MM.1S (cell line): Measurements from ENCODE around the gene TYK2.
A peak's percentile ranks its signal among the peaks of the same experiment; 100 is the strongest.

Experiments
- DNase-seq: peaks from one replicate; pipeline ENCODE4 v3.0.0-alpha.2; 2015
- H2AFZ ChIP-seq: fragments of 300-600 bp; sonication (generic); 2 replicates; pipeline ENCODE4 v1.6.0; 2016; ENCODE audit warnings: antibody characterized with exemption, low read length
- H3F3A ChIP-seq: fragments of 300-600 bp; sonication (generic); 2 replicates; pipeline ENCODE4 v1.6.1; 2016; ENCODE audit warnings: mild to moderate bottlenecking, antibody characterized with exemption, low read length, moderate library complexity, mixed read lengths; ENCODE audit not compliant: insufficient read depth
- H3K27ac ChIP-seq: fragments of 300-600 bp; sonication (generic); 2 replicates; pipeline ENCODE4 v1.5.1; 2016; ENCODE audit warnings: mild to moderate bottlenecking, low read length
- H3K27me3 ChIP-seq: fragments of 300-600 bp; sonication (generic); replicated peaks from 2 replicates; pipeline ENCODE4 v1.6.0; 2016; ENCODE audit warnings: low read length; ENCODE audit not compliant: insufficient read depth
- H3K36me3 ChIP-seq: fragments of 300-600 bp; sonication (generic); replicated peaks from 2 replicates; pipeline ENCODE4 v1.6.1; 2016; ENCODE audit warnings: mild to moderate bottlenecking, low read length, mixed read lengths; ENCODE audit not compliant: insufficient read depth
- H3K4me1 ChIP-seq: fragments of 300-600 bp; sonication (generic); 2 replicates; pipeline ENCODE4 v1.6.1; 2016; ENCODE audit warnings: low read length, mixed read lengths
- H3K4me2 ChIP-seq: fragments of 300-600 bp; sonication (generic); 2 replicates; pipeline ENCODE4 v1.6.0; 2016; ENCODE audit warnings: low read depth, low read length
- H3K4me3 ChIP-seq: fragments of 300-600 bp; sonication (generic); 2 replicates; pipeline ENCODE4 v1.5.1; 2016; ENCODE audit warnings: low read length, mixed read lengths
- H3K79me2 ChIP-seq: fragments of 300-600 bp; sonication (generic); 2 replicates; pipeline ENCODE4 v1.6.1; 2016; ENCODE audit warnings: mixed run types, low read length, mixed read lengths
- H3K9ac ChIP-seq: fragments of 300-600 bp; sonication (generic); 2 replicates; pipeline ENCODE4 v1.6.1; 2016; ENCODE audit warnings: low read length, mixed read lengths
- H3K9me2 ChIP-seq: fragments of 300-600 bp; sonication (generic); replicated peaks from 2 replicates; pipeline ENCODE4 v1.6.1; 2016; ENCODE audit warnings: mild to moderate bottlenecking, low read length, mixed read lengths; ENCODE audit not compliant: insufficient read depth
- H3K9me3 ChIP-seq: fragments of 300-600 bp; sonication (generic); replicated peaks from 2 replicates; pipeline ENCODE4 v1.6.1; 2016; ENCODE audit warnings: mild to moderate bottlenecking, low read length, mixed read lengths; ENCODE audit not compliant: insufficient read depth
- H4K20me1 ChIP-seq: fragments of 300-600 bp; sonication (generic); 2 replicates; pipeline ENCODE4 v1.6.1; 2016; ENCODE audit warnings: mild to moderate bottlenecking, low read length, moderate library complexity, mixed read lengths; ENCODE audit not compliant: insufficient read depth
- CTCF ChIP-seq: fragments of 300-600 bp; sonication (generic); IDR thresholded peaks from 2 replicates; pipeline ENCODE4 v1.5.1; 2016; ENCODE audit warnings: antibody characterized with exemption, low read length, mixed read lengths
- EZH2 ChIP-seq: fragments of 300-600 bp; sonication (generic); optimal IDR thresholded peaks from 2 replicates; pipeline ENCODE3; 2017; ENCODE audit warnings: low read depth, mild to moderate bottlenecking, antibody characterized with exemption, low read length, mixed read lengths
- EZH2phosphoT487 ChIP-seq: fragments of 300-600 bp; sonication (generic); IDR thresholded peaks from 2 replicates; pipeline ENCODE4 v1.6.1; 2018; ENCODE audit warnings: antibody characterized with exemption, low read length

The TYK2 gene

GRCh38 chr19:10317045-10317856 lies 63.1 kb downstream of the TYK2 start:
- H3K4me1 ChIP-seq: 0 out of 2 replicates have a peak, but pooled peaks cover 4% of the 10 kb centered on the region
- no peak overlapping the region for H3K4me3 ChIP-seq
- no peak for TF ChIP-seq EZH2phosphoT487
- no peak for TF ChIP-seq EZH2
- no peak for TF ChIP-seq CTCF
- H3K9me3 ChIP-seq: no peaks in the 10 kb centered on the region
- H3F3A ChIP-seq: no peaks in the 10 kb centered on the region
- peaks cover 3% of the 10 kb centered on the region; the same call in 1 of the 2 replicates for H3K79me2 ChIP-seq
- no peaks in the 10 kb centered on the region for H3K9me2 ChIP-seq
- H3K36me3 ChIP-seq: no peaks in the 10 kb centered on the region
- no peak overlapping the region for H2AFZ ChIP-seq
- H3K27me3 ChIP-seq: no peaks in the 10 kb centered on the region
- no peak overlapping the region for H3K27ac ChIP-seq
- no peak overlapping the region for H3K9ac ChIP-seq
- H4K20me1 ChIP-seq: no peaks in the 10 kb centered on the region
- DNase-seq: no peak
- H3K4me2 ChIP-seq: no peak overlapping the region

- Histone ChIP-seq H3K27ac (peak overlapping the region; percentile 3; the same call in 1 of the 2 replicates), H3K27me3 (no peaks in the 10 kb centered on the region), H3K36me3 (no peaks in the 10 kb centered on the region), H3K79me2 (peaks cover 3% of the 10 kb centered on the region; the same call in 1 of the 2 replicates), H2AFZ (no peak overlapping the region), H3K4me3 (peak overlapping the region; percentile 90; the same call in 1 of the 2 replicates), H4K20me1 (no peaks in the 10 kb centered on the region), H3K9me2 (no peaks in the 10 kb centered on the region), H3F3A (no peaks in the 10 kb centered on the region), H3K4me2 (peak overlapping the region; percentile 96; the same call in 1 of the 2 replicates), H3K4me1 (0 out of 2 replicates have a peak, but pooled peaks cover 4% of the 10 kb centered on the region), H3K9ac (peak overlapping the region; percentile 51; the same call in 1 of the 2 replicates), H3K9me3 (no peaks in the 10 kb centered on the region)
- DNase-seq: no peak
- TF ChIP-seq CTCF (no peak), EZH2 (no peak), EZH2phosphoT487 (no peak)
These were observed 63.9 kb downstream of the TYK2 start for GRCh38 chr19:10316229-10317044.

DNA sequence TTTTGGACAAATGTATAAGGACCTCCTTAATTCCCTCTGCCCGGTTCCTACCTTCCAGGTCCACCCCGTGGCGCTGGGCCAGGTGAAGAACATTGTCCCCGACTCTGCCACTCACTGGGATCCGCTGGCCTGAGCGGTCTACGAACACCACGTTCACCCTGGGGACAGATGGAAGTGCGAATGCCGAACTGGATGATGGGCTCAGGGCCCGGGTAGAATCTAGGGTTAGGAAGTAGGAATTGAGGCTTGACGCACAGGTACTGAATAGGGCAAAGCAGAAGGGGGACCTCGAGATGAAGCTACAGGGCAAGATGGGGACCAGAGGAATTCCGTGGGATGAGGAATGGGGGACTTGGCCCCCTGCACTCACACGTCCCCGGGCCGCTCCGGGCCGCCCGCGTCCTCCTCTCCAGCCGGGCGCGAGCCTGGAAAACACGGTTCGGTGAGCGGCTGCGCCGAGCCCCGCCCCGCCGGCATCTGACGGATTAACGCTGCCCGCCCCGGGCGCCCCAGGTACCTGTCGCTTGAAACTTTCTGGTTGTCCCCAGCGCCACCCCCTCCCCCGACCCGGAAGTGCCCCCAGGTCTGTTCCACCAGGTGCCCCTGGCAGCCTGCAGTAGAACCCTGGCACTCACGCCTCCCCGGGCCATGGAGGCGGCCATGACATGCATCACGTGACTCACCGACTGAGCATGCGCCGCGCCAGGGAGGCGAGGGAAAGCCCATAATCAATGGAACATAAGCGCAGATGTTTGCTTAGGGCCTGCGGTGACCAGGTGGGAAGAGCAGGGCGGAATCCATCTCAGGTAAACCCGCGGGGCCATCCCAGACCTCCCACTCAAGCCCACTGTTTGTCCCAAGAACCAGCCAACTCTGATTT lies 64.8 kb downstream of the TYK2 start, which contains the start of gene FDX2:
FDX2 (minus strand) TSS at position 681 of the 880 bp plus-strand sequence; CDS start at position 662, 19 bp downstream.
- H3K79me2 ChIP-seq: peaks cover 3% of the 10 kb centered on the region; the same call in 1 of the 2 replicates
- no peaks in the 10 kb centered on the region for H3K27me3 ChIP-seq
- 0 out of 2 replicates have a peak, but pooled peaks cover 4% of the 10 kb centered on the region for H3K4me1 ChIP-seq
- peak within 1 kb of the TSS; percentile 51 for H3K9ac ChIP-seq
- no peaks in the 10 kb centered on the region for H3K36me3 ChIP-seq
- no peaks in the 10 kb centered on the region for H3K9me2 ChIP-seq
- peak within 1 kb of the TSS; percentile 90 for H3K4me3 ChIP-seq
- H3K27ac ChIP-seq: peak within 1 kb of the TSS; percentile 3; the same call in 1 of the 2 replicates
- H3K9me3 ChIP-seq: no peaks in the 10 kb centered on the region
- H2AFZ ChIP-seq: peak within 1 kb of the TSS; percentile 89
- H4K20me1 ChIP-seq: no peaks in the 10 kb centered on the region
- H3F3A ChIP-seq: no peaks in the 10 kb centered on the region
- TF ChIP-seq EZH2phosphoT487 (no peak), CTCF (no peak), EZH2 (no peak)
- peak within 1 kb of the TSS; percentile 96 for H3K4me2 ChIP-seq
- DNase-seq: peak; percentile 87
